GM03348 (cell line): ENCODE results near the gene FOXP1.

Experiments
- DNase-seq: peaks from one replicate; pipeline ENCODE4 v3.0.0; 2012; ENCODE audit warnings: low spot score

The FOXP1 gene

GRCh38 chr3:71583566-71584393, at the start of gene FOXP1:
Gene FOXP1, minus strand, starts transcription at chr3:71583728. Its CDS starts 385,347 bp downstream, at chr3:71198381.
- DNase-seq, result peak; percentile 84

- DNase-seq, result no peak
Observed at GRCh38 chr3:71629711-71630110, 46.2 kb upstream of the FOXP1 start.

GRCh38 chr3:71629289-71629688, 45.8 kb upstream of the FOXP1 start:
- peak; percentile 70 for DNase-seq

GRCh38 chr3:71628522-71628921, 45.0 kb upstream of the FOXP1 start:
- DNase-seq, result peak; percentile 23

GRCh38 chr3:71625676-71626075, 42.1 kb upstream of the FOXP1 start:
- no peak for DNase-seq

GRCh38 chr3:71621825-71622537, 38.5 kb upstream of the FOXP1 start:
- DNase-seq, result no peak

- DNase-seq, result no peak
Observed at GRCh38 chr3:71618538-71618937, 35.0 kb upstream of the FOXP1 start.

- no peak for DNase-seq
Observed at GRCh38 chr3:71616571-71617021, 33.1 kb upstream of the FOXP1 start.

- no peak for DNase-seq
Observed at GRCh38 chr3:71614869-71615268, 31.3 kb upstream of the FOXP1 start.

GRCh38 chr3:71614426-71614825, 30.9 kb upstream of the FOXP1 start:
- DNase-seq, result no peak

- DNase-seq, result no peak
Observed at GRCh38 chr3:71611099-71611498, 27.6 kb upstream of the FOXP1 start.

- no peak for DNase-seq
Observed at GRCh38 chr3:71607364-71607763, 23.8 kb upstream of the FOXP1 start.

GRCh38 chr3:71606582-71606981, 23.1 kb upstream of the FOXP1 start:
- DNase-seq, result no peak

GRCh38 chr3:71602256-71602655, 18.7 kb upstream of the FOXP1 start:
- no peak for DNase-seq

GRCh38 chr3:71601811-71602210, 18.3 kb upstream of the FOXP1 start:
- peak; percentile 48 for DNase-seq

- no peak for DNase-seq
Observed at GRCh38 chr3:71600646-71601288, 17.2 kb upstream of the FOXP1 start.

- DNase-seq, result peak; percentile 38
Observed at GRCh38 chr3:71599416-71599815, 15.9 kb upstream of the FOXP1 start.

GRCh38 chr3:71598292-71598691, 14.8 kb upstream of the FOXP1 start:
- no peak for DNase-seq

- DNase-seq, result no peak
Observed at GRCh38 chr3:71597286-71597685, 13.8 kb upstream of the FOXP1 start.

GRCh38 chr3:71593106-71593505, 9.6 kb upstream of the FOXP1 start:
- DNase-seq, result no peak

GRCh38 chr3:71591101-71591500, 7.6 kb upstream of the FOXP1 start:
- no peak for DNase-seq

- DNase-seq, result no peak
Observed at GRCh38 chr3:71589132-71589531, 5.6 kb upstream of the FOXP1 start.

- DNase-seq, result no peak
Observed at GRCh38 chr3:71587958-71588357, 4.4 kb upstream of the FOXP1 start.
